NCI-H345 (cell line): Measurements from ENCODE around the gene BACE1-AS.
"Not testable (repeated sequence)": the region's sequence is repeated elsewhere in the genome, so short reads cannot be mapped to it uniquely, and the experiment has no call there.

Experiments
- DNase-seq: peaks from one replicate; lab custom pipeline; 2025; lab: John Stamatoyannopoulos, UW

BACE1-AS gene

DNA sequence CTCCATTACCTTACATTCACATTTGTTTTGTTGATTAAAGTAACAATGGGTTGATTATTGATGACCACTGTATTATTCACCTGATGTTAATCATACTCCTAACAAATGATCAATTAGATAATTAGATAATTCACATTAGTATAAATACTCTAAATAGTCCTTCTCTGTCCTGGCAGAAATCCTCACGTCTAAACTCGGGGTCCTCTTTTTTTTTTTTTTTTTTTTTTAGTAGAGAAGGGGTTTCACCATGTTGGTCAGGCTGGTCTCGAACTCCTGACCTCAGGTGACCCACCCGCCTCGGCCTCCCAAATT, 36.1 kb downstream of the BACE1-AS start:
- DNase-seq = not testable (repeated sequence)

DNA sequence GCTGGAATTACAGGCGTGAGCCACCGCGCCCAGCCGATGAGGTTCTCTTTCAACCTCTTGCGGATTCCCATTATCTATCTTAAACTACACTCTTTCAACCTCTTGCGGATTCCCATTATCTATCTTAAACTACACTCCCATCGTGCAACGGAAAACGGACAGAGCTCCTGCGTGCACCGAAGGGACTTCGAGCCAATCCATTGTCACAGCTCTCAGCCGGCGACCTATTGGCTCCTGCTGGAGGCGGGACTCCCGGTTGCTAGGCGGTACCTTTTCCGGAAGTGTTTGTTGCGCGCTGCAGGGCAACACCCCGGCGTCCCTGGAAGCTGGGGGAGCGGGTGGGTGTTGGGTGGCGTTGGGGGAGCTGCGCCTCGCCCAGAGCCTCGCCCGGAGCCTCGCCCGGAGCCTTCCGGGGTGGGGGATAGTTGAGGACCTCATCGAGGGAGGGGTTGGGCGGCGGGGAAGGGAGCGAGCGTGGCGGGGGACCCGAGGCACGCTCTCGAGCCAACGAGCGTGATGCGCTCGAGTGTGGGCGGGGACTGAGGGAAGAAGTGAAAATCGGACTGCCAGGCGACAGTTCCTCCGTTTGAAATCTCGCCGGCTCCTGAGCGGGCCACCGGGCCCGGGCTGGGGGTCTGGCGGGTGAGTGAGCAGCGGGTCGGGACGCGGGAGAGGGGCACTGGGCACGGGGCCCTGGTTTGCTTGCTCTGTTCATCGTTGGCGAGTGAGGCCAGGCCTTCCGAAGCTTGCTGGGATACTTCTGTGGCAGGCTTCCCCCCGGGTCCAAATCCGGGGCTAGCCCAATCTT, 36.6 kb downstream of the BACE1-AS start, which contains the start of gene CEP164:
Gene CEP164, plus strand, starts transcription at position 288 of the 808 bp plus-strand sequence. CDS start 10,733 bp downstream, outside the sequence.
- peak; percentile 97 for DNase-seq

DNA sequence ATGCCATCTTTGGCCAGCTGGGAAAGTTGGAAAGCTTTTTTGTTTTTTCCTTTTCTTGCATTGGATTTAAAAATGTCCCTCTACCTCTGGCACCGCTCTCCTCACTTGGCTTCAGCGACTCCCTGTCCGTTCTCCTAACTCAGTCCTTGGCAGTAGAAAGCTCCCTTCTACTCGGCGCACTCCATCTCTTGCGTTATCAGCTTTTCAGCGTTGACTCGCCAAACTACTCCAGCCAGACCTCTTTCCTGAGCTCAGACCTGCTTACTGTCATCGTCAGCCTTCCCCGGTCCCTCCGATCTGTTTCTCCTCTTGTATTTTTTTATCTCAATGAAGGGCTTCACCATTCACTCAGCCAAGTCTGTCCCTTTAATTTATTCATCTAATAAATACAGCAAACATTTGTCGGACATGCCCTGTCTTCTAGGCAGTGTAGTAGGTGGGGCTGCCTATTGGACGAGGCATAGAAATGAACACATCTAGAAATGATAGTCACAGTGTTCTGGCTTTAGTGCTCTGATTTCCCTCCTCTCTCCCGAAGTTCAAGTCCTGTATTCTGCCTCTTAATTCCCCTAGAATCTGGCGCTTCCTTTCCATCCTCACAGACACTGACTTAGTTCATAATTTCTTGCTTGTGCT, 37.3 kb downstream of the BACE1-AS start:
- no peak for DNase-seq

DNA sequence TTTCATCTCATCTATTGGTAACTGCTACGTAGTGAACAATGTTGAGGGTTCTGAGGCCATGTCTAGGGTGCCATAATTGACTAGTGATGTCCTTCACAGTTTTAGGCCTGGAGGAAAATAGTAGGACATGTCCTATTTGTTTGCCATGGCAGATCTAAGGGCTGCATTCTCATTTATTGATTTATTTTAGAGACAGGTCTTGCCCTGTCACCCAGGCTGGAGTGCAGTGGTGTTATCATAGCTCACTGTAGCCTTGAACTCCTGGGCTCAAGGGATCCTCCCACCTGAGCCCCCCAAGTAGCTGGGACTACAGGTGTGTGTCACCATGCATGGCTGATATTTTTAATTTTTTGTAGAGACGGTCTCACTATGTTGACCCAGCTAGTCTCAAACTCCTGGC, 41.7 kb downstream of the BACE1-AS start:
- no peak for DNase-seq

DNA sequence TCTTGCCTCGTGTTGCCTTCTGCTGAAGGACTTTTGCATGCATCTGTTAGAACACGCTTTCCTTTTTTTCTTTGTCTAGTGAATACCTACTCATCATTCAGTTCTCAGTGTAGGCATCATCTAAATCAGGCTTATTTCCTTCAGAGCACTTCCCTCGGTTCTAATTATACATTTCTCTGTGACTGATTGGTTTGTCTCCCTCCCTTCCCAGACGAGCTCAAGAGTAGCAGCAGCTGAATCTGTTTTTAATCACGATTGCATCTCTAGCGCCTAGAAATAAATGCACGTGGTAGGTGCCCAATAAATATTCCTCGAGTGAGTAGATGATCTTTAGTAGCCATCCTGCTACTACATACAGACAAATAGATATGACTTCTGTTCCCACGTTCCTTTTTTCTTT, 42.8 kb downstream of the BACE1-AS start:
- DNase-seq = no peak

DNA sequence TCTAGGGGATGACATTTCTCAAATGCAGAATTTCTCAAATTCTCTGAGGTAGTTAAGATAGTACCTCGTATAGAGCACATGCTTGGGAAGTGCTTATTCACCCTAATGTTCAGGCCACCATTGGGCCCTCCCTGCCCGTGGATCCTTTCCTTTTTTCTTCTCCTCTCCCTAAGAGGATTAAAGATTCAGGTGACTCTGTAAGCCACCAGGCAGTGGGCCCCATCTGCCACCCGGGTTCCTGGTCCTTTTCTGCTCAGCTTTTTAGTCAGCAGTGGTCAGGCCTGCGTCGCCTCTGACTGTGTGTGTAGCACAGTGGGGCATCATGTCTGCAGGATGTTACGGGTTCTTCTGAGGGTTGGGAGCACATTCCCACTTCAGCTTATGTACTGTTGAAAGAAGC, 43.8 kb downstream of the BACE1-AS start:
- no peak for DNase-seq

DNA sequence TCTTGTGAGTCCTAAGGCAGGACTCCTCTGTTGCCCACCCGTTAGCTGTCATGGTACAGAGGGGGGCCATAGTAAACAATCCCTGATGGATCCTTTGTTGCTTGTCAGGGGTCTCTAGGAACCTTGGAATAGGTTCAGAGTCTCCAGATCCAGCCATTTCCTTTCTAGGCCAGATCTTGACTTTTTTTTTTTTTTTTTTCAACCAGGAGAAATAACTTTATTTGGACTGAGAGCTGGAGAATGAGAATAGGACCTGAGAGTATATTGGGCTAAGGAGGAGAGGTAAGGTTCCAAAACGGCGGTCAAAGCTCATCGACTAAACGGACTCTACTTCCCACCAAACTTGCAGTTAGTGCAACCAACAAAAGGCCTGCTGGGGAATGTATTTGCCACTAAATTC, 44.3 kb downstream of the BACE1-AS start:
- DNase-seq = no peak

DNA sequence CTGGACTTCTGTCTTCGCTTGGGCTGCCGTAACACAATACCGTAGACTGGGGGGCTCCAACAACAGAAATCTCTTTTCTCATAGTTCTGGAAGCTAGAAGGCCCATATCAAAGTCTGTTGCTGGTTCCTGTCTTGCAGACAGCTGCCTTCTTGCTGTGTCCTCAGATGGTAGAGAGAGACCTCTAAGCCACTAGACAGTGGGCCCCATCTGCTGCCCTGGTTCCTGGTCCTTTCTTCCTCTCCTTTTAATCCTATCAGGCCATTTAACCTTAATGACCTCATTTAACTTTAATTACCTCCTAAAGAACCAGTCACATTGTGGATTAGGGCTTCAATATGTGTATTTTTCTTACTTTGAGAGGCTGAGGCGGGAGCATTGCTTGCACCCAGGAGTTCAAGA, 45.9 kb downstream of the BACE1-AS start:
- DNase-seq = no peak
